ENCODE results near the gene STRA8.

Gene STRA8

DNA sequence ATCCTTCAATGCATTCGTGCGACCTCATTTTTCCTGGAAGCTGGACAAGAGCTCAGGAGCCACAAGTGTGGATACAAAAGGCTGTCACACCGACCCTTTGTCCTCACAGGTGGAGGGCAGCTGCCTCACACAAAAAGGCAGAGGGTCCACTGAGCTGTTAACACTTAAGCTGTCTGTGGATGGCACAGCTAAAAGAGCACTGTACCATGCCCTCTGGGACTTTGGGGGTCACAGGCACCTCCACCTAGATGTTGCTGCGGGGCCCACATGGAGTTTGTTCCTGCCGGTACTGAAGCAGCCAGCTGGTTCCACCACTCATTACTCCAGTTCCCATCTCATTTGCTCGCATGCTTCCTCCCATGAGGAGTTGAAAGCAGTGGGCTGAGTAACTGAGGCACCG is 57.0 kb downstream of the STRA8 start:
- Histone ChIP-seq H3K23ac (ENCODE audit: low read length) (no peak overlapping the region), H3K27me3 (ENCODE audit: insufficient read depth, low read length) (no peaks in the 10 kb centered on the region), H3K36me3 (ENCODE audit: control insufficient read depth in 1 of 2, insufficient read depth in 2 of 2, low read length in 2 of 2) (no peaks in the 10 kb centered on the region), H4K8ac (ENCODE audit: low read depth, low read length) (no peak overlapping the region), H3K79me2 (ENCODE audit: control insufficient read depth, insufficient read depth, low read length, poor library complexity) (no peaks in the 10 kb centered on the region), H3K18ac (ENCODE audit: low read length) (no peak overlapping the region), H3K27ac (ENCODE audit: low read depth, low read length) (no peak overlapping the region), H2AFZ (ENCODE audit: insufficient read depth, low read length, poor library complexity) (no peak overlapping the region), H3K14ac (ENCODE audit: low read length) (no peak overlapping the region), H2BK5ac (ENCODE audit: low read depth, low read length, poor library complexity) (no peak overlapping the region), H3K9ac (ENCODE audit: low read length) (no peak overlapping the region), H3K9me3 (ENCODE audit: insufficient read depth, low read depth, low read length) (no peaks in the 10 kb centered on the region), H3K79me1 (ENCODE audit: low read length) (no peaks in the 10 kb centered on the region), H2BK12ac (ENCODE audit: low read length) (no peak overlapping the region), H4K12ac (ENCODE audit: low read depth, low read length) (no peak overlapping the region), H3K4me1 (ENCODE audit: control insufficient read depth in 1 of 2, insufficient read depth in 2 of 2, low read length in 2 of 2) (peaks cover 0 to 2% of the 10 kb centered on the region in 2 experiments), H2AK5ac (ENCODE audit: low read length) (no peak overlapping the region), H4K91ac (ENCODE audit: low read depth, low read length) (no peak overlapping the region), H2BK120ac (ENCODE audit: insufficient read depth, low read length, poor library complexity) (no peak overlapping the region), H3K4me2 (ENCODE audit: low read length) (no peak overlapping the region), H3K4ac (ENCODE audit: low read depth, low read length) (no peak overlapping the region), H3K4me3 (ENCODE audit: low read depth, low read length) (no peak overlapping the region)
- WGBS (ENCODE audit: extremely low coverage, insufficient coverage, insufficient read length), result no CpG with 5 or more reads among the region's 7 CpGs
- DNase-seq, result no peak

DNA sequence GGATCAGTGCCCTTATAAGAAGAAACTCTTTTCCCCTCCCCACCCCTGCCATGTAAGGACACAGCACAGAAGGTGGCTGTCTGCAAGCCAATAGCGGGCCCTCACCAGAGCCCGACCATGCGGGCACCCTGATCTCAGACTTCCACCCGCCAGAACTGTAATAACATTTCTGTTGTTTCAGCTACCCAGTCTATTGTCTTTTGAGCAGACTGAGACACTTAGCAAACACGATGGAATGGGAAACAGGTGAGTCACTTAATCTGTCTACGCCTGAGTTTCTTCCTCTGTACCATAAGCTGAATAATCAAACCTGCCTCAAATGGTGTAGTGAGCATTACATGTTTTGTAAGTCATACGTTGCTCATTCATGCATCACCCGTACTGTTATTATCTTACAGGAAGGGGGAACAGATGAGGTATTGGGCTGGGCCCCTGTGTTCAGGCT is 58.2 kb downstream of the STRA8 start:
- Histone ChIP-seq H4K8ac (ENCODE audit: low read depth, low read length) (no peak overlapping the region), H4K12ac (ENCODE audit: low read depth, low read length) (no peak overlapping the region), H2BK12ac (ENCODE audit: low read length) (no peak overlapping the region), H3K9ac (ENCODE audit: low read length) (no peak overlapping the region), H3K4ac (ENCODE audit: low read depth, low read length) (no peak overlapping the region), H3K36me3 (ENCODE audit: control insufficient read depth in 1 of 2, insufficient read depth in 2 of 2, low read length in 2 of 2) (no peaks in the 10 kb centered on the region), H2BK120ac (ENCODE audit: insufficient read depth, low read length, poor library complexity) (no peak overlapping the region), H2AK5ac (ENCODE audit: low read length) (no peak overlapping the region), H3K4me2 (ENCODE audit: low read length) (no peak overlapping the region), H3K4me3 (ENCODE audit: low read depth, low read length) (no peak overlapping the region), H3K18ac (ENCODE audit: low read length) (no peak overlapping the region), H2BK5ac (ENCODE audit: low read depth, low read length, poor library complexity) (no peak overlapping the region), H2AFZ (ENCODE audit: insufficient read depth, low read length, poor library complexity) (no peak overlapping the region), H3K9me3 (ENCODE audit: insufficient read depth, low read depth, low read length) (no peaks in the 10 kb centered on the region), H3K79me1 (ENCODE audit: low read length) (no peaks in the 10 kb centered on the region), H3K23ac (ENCODE audit: low read length) (no peak overlapping the region), H3K27me3 (ENCODE audit: insufficient read depth, low read length) (no peaks in the 10 kb centered on the region), H3K27ac (ENCODE audit: low read depth, low read length) (no peak overlapping the region), H3K14ac (ENCODE audit: low read length) (no peak overlapping the region), H4K91ac (ENCODE audit: low read depth, low read length) (no peak overlapping the region), H3K79me2 (ENCODE audit: control insufficient read depth, insufficient read depth, low read length, poor library complexity) (no peaks in the 10 kb centered on the region), H3K4me1 (ENCODE audit: control insufficient read depth in 1 of 2, insufficient read depth in 2 of 2, low read length in 2 of 2) (peaks cover 0 to 2% of the 10 kb centered on the region in 2 experiments)
- WGBS (ENCODE audit: extremely low coverage, insufficient coverage, insufficient read length), result no CpG with 5 or more reads among the region's 8 CpGs
- DNase-seq, result peak; percentile 95 to 97

DNA sequence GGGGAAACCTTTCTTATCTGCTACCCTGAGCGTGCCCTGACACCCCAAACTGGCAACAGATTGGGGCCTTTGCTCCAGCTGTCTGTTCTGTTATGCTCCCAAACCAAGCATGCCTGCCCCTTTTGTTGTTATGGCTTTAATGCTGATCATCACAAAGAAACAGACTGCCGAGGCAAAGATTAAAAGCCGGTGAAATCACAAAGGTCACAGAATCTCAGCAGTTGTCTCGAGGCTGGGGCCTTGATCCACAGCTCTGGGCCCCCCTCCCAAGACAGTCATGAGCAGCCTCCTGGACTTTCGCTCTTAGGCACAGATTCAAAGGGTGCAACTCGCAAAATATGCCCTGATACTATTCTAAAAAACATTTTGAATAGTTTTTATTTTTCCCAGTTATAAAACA is 65.6 kb downstream of the STRA8 start:
- Histone ChIP-seq H4K91ac (ENCODE audit: low read depth, low read length) (no peak overlapping the region), H3K23ac (ENCODE audit: low read length) (no peak overlapping the region), H2AFZ (ENCODE audit: insufficient read depth, low read length, poor library complexity) (no peak overlapping the region), H2AK5ac (ENCODE audit: low read length) (no peak overlapping the region), H3K4me3 (ENCODE audit: low read depth, low read length) (no peak overlapping the region), H3K4me1 (ENCODE audit: control insufficient read depth in 1 of 2, insufficient read depth in 2 of 2, low read length in 2 of 2) (peaks cover 0 to 1% of the 10 kb centered on the region in 2 experiments), H4K12ac (ENCODE audit: low read depth, low read length) (no peak overlapping the region), H3K36me3 (ENCODE audit: control insufficient read depth in 1 of 2, insufficient read depth in 2 of 2, low read length in 2 of 2) (no peaks in the 10 kb centered on the region), H2BK120ac (ENCODE audit: insufficient read depth, low read length, poor library complexity) (no peak overlapping the region), H3K27ac (ENCODE audit: low read depth, low read length) (no peak overlapping the region), H2BK5ac (ENCODE audit: low read depth, low read length, poor library complexity) (no peak overlapping the region), H2BK12ac (ENCODE audit: low read length) (no peak overlapping the region), H3K14ac (ENCODE audit: low read length) (no peak overlapping the region), H3K4me2 (ENCODE audit: low read length) (no peak overlapping the region), H3K79me1 (ENCODE audit: low read length) (no peaks in the 10 kb centered on the region), H3K18ac (ENCODE audit: low read length) (no peak overlapping the region), H4K8ac (ENCODE audit: low read depth, low read length) (no peak overlapping the region), H3K9me3 (ENCODE audit: insufficient read depth, low read depth, low read length) (no peaks in the 10 kb centered on the region), H3K79me2 (ENCODE audit: control insufficient read depth, insufficient read depth, low read length, poor library complexity) (no peaks in the 10 kb centered on the region), H3K4ac (ENCODE audit: low read depth, low read length) (no peak overlapping the region), H3K9ac (ENCODE audit: low read length) (no peak overlapping the region), H3K27me3 (ENCODE audit: insufficient read depth, low read length) (no peaks in the 10 kb centered on the region)
- WGBS (ENCODE audit: extremely low coverage, insufficient coverage, insufficient read length), result no CpG with 5 or more reads among the region's 6 CpGs
- no peak for DNase-seq

DNA sequence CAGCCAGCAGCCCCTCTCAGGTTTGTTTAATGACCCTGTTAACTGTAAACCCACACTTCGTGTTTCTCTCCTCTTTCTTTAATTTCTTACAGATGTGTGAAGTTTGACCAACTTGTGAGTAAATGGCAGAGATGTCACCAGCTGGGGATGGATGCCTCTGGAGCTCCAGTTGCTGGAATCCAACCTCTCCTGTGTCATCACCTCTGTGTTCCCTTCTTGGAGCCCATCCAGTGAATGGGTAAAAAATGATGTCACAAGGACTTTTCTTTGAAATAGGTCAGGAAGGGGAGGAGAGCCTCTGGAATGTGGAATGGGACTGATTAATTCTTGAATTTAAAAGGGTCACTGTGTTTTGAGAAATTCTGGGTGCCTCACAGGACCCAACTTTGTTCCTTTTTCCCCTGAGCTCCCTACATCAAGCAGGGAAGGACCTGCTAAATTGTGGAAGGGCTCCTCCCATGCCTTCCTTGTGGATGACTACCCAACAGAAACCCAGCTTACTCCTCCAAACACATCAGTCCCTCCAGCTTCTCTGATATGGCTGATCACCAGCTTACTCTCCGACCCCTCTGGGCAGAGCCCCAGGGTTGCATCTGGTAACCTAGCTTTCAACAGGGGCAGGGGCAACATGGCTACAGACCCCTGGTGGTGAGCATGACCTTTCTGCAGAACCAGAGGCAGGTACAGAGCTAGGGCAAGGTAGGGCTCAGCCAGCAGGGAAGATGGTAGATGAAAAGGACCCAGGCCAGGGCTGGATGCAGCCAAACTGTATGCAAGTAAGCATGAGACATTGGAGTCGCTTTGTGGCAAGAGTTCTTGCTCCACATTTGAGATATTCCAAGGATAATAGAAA is 67.5 kb downstream of the STRA8 start:
- no peaks in the 10 kb centered on the region for H3K79me1 ChIP-seq (ENCODE audit: low read length)
- no peak overlapping the region for H3K27ac ChIP-seq (ENCODE audit: low read depth, low read length)
- no peak overlapping the region for H2BK5ac ChIP-seq (ENCODE audit: low read depth, low read length, poor library complexity)
- H2AK5ac ChIP-seq (ENCODE audit: low read length), result no peak overlapping the region
- no peak overlapping the region for H2BK120ac ChIP-seq (ENCODE audit: insufficient read depth, low read length, poor library complexity)
- no peak overlapping the region for H3K4me2 ChIP-seq (ENCODE audit: low read length)
- H3K79me2 ChIP-seq (ENCODE audit: control insufficient read depth, insufficient read depth, low read length, poor library complexity), result no peaks in the 10 kb centered on the region
- peaks cover 0 to 1% of the 10 kb centered on the region in 2 experiments for H3K4me1 ChIP-seq (ENCODE audit: control insufficient read depth in 1 of 2, insufficient read depth in 2 of 2, low read length in 2 of 2)
- no peak overlapping the region for H3K14ac ChIP-seq (ENCODE audit: low read length)
- WGBS (ENCODE audit: extremely low coverage, insufficient coverage, insufficient read length), result no CpG with 5 or more reads among the region's 3 CpGs
- H4K8ac ChIP-seq (ENCODE audit: low read depth, low read length), result no peak overlapping the region
- H3K36me3 ChIP-seq (ENCODE audit: control insufficient read depth in 1 of 2, insufficient read depth in 2 of 2, low read length in 2 of 2), result no peaks in the 10 kb centered on the region
- no peak overlapping the region for H3K23ac ChIP-seq (ENCODE audit: low read length)
- H3K18ac ChIP-seq (ENCODE audit: low read length), result no peak overlapping the region
- H2BK12ac ChIP-seq (ENCODE audit: low read length), result no peak overlapping the region
- H4K12ac ChIP-seq (ENCODE audit: low read depth, low read length), result no peak overlapping the region
- H2AFZ ChIP-seq (ENCODE audit: insufficient read depth, low read length, poor library complexity), result no peak overlapping the region
- DNase-seq, result no peak
- peaks cover 2% of the 10 kb centered on the region for H3K9me3 ChIP-seq (ENCODE audit: insufficient read depth, low read depth, low read length)
- H3K4ac ChIP-seq (ENCODE audit: low read depth, low read length), result no peak overlapping the region
- H4K91ac ChIP-seq (ENCODE audit: low read depth, low read length), result no peak overlapping the region
- H3K9ac ChIP-seq (ENCODE audit: low read length), result no peak overlapping the region
- no peak overlapping the region for H3K4me3 ChIP-seq (ENCODE audit: low read depth, low read length)
- H3K27me3 ChIP-seq (ENCODE audit: insufficient read depth, low read length), result no peaks in the 10 kb centered on the region

All from trophoblast cell (in vitro differentiated cells and primary cell).